Activated naive CD4-positive, alpha-beta T cell treated with anti-CD3 and anti-CD28 coated beads, Interleukin-2, amount 50 U/mL, for 16 hours (primary cell): ENCODE measurements around the gene HYAL2.

Experiments used
- DNase-seq: peaks from one replicate; pipeline ENCODE4 v3.0.0-alpha.2; 2020

HYAL2 gene

GRCh38 chr3:50302095-50303012, 20.2 kb downstream of the HYAL2 start:
- no peak for DNase-seq

GRCh38 chr3:50300681-50301254, 21.8 kb downstream of the HYAL2 start:
- no peak for DNase-seq

GRCh38 chr3:50299929-50300680, 22.4 kb downstream of the HYAL2 start:
- DNase-seq, result no peak

- no peak for DNase-seq
Observed at GRCh38 chr3:50299638-50299928, 23.0 kb downstream of the HYAL2 start.

- DNase-seq, result peak; percentile 99
Observed at GRCh38 chr3:50298836-50299637, 23.5 kb downstream of the HYAL2 start, which contains the start of the genes HYAL3 and NAA80. Gene HYAL3 (minus strand): TSS chr3:50299405. CDS start chr3:50295602, 3,803 bp downstream. Gene NAA80 (minus strand): TSS chr3:50299405. CDS start chr3:50297463, 1,942 bp downstream.

- no peak for DNase-seq
Observed at GRCh38 chr3:50297896-50298725, 24.4 kb downstream of the HYAL2 start.

GRCh38 chr3:50297384-50297775, 25.2 kb downstream of the HYAL2 start:
- DNase-seq, result no peak

- DNase-seq, result no peak
Observed at GRCh38 chr3:50296721-50297383, 25.7 kb downstream of the HYAL2 start.

GRCh38 chr3:50295553-50296431, 26.8 kb downstream of the HYAL2 start:
- DNase-seq, result no peak

- no peak for DNase-seq
Observed at GRCh38 chr3:50294492-50295403, 27.8 kb downstream of the HYAL2 start.

- no peak for DNase-seq
Observed at GRCh38 chr3:50294089-50294488, 28.5 kb downstream of the HYAL2 start.

- DNase-seq, result no peak
Observed at GRCh38 chr3:50293079-50293801, 29.3 kb downstream of the HYAL2 start.

- DNase-seq, result peak; percentile 96
Observed at GRCh38 chr3:50292159-50293078, 30.1 kb downstream of the HYAL2 start, which contains the start of gene IFRD2. Gene IFRD2 (minus strand): TSS chr3:50292429. CDS start chr3:50292274, 155 bp downstream.

- no peak for DNase-seq
Observed at GRCh38 chr3:50290161-50290641, 32.3 kb downstream of the HYAL2 start.

- no peak for DNase-seq
Observed at GRCh38 chr3:50289130-50289529, 33.4 kb downstream of the HYAL2 start.

GRCh38 chr3:50288387-50289007, 34.0 kb downstream of the HYAL2 start:
- no peak for DNase-seq
